GM10248 (cell line): Measurements from ENCODE around the gene CUL2.
"Not testable (repeated sequence)": the region's sequence is repeated elsewhere in the genome, so short reads cannot be mapped to it uniquely, and the experiment has no call there.

Experiments used
- CTCF ChIA-PET: fragments of 300-600 bp; sonication (Branson Sonifier 250); formaldehyde crosslinking; extraction: SDS; loops from one replicate; lab custom pipeline; 2021; ENCODE audit warnings: antibody characterized with exemption; lab: Yijun Ruan, JAX
- POLR2A ChIA-PET: fragments of 350-650 bp; sonication (Branson Sonifier 250); formaldehyde crosslinking; extraction: SDS; loops from one replicate; lab custom pipeline; 2020; ENCODE audit warnings: antibody characterized with exemption; lab: Yijun Ruan, JAX
- DNase-seq: peaks from one replicate; pipeline ENCODE4 v3.0.0; 2012; ENCODE audit errors: extremely low spot score
- CTCF ChIP-seq: IDR thresholded peaks from 2 replicates; pipeline ENCODE4 v1.5.1; 2012; ENCODE audit warnings: mild to moderate bottlenecking, low read depth; ENCODE audit errors: extremely low read depth, missing control alignments, control extremely low read depth

Gene CUL2

GRCh38 chr10:34973121-34973520 lies 117.0 kb downstream of the CUL2 start:
- DNase-seq, POLR2A ChIA-PET: not testable (repeated sequence)
- CTCF ChIA-PET = interaction anchor here (0.9 kb wide), 1 partner anchor 21 kb away, joined by 3 read pairs; no protein-coding TSS in a partner anchor

GRCh38 chr10:34972591-34972990 lies 117.5 kb downstream of the CUL2 start:
- CTCF ChIA-PET = interaction anchor here (0.9 kb wide), 1 partner anchor 22 kb away, joined by 3 read pairs; no protein-coding TSS in a partner anchor
- POLR2A ChIA-PET = not testable (repeated sequence)

GRCh38 chr10:34971606-34972334 lies 118.4 kb downstream of the CUL2 start:
- CTCF ChIA-PET, POLR2A ChIA-PET, DNase-seq: not testable (repeated sequence)

More at GRCh38 chr10:34972591-34972990, 117.5 kb downstream of the CUL2 start:
- not testable (repeated sequence) for DNase-seq

GRCh38 chr10:34969171-34969570 lies 121.0 kb downstream of the CUL2 start:
- TF ChIP-seq CTCF = no peak
- ChIA-PET CTCF (no interaction called here), POLR2A (no interaction called here)
- DNase-seq = no peak

- CTCF ChIA-PET = interaction anchor here (1.3 kb wide), 1 partner anchor 50 kb away, joined by 3 read pairs; no protein-coding TSS in a partner anchor
- no peak for TF ChIP-seq CTCF
- DNase-seq = no peak
- POLR2A ChIA-PET = no interaction called here
Measured at GRCh38 chr10:34967335-34967880, 122.7 kb downstream of the CUL2 start.

- no peak for TF ChIP-seq CTCF
Measured at GRCh38 chr10:34966451-34966850, 123.7 kb downstream of the CUL2 start.

GRCh38 chr10:34966040-34966439 lies 124.1 kb downstream of the CUL2 start:
- ChIA-PET POLR2A (no interaction called here), CTCF (no interaction called here)
- no peak for DNase-seq
- no peak for TF ChIP-seq CTCF

More at GRCh38 chr10:34966451-34966850, 123.7 kb downstream of the CUL2 start:
- DNase-seq = no peak
- ChIA-PET CTCF (interaction anchor here (1.3 kb wide), 1 partner anchor 49 kb away, joined by 3 read pairs; no protein-coding TSS in a partner anchor), POLR2A (no interaction called here)

- ChIA-PET POLR2A (no interaction called here), CTCF (interaction anchor here (1.6 kb wide), 1 partner anchor 30 kb away, joined by 3 read pairs; no protein-coding TSS in a partner anchor)
- no peak for DNase-seq
- TF ChIP-seq CTCF = no peak
Measured at GRCh38 chr10:34964166-34964800, 125.9 kb downstream of the CUL2 start.
